GM19351 (cell line): ENCODE measurements around the gene FAM234B.

Experiments
- ATAC-seq: cut with Tn5 transposase; IDR thresholded peaks from one replicate; pipeline ENCODE4 v1.9.1; 2021; ENCODE audit warnings: mild to moderate bottlenecking, moderate library complexity; ENCODE audit not compliant: unreplicated experiment

The FAM234B gene

DNA sequence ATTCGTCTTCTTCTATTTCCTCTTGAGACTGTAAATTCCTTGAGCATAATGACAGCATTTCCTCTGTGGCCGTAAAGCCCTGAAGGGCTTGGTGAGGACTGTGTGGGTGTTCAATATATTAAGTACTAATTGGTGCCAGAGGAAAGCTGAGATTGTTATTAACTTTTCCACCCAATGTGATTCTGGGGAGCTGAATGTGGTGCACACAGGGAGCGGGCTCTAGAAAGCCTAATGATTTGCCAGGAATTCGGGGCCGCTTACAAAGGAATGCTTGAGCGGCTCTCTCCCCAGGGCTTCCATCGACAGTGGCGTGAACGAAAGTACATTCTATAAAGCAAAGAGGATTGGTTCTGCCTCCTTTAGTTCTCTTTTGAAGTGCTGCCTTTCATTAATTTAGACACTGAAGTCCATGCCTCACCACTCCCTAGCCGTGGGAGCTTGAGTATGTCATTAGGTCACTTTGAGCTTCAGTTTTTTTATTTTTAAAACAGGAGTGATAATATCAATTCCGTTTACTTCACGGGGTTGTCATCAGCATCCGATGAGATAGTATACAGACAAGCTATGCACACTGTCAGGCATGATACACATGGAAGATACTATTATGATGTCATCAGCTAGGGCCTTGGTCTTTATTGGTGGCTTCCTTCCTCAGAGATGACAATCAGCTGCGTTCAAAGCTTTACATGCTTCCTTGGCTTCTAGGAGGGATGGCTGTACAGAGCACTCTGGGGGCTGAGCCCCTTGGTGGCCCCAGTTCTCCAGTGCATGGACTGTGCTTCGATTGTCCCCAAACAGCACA is 70.3 kb downstream of the FAM234B start:
- ATAC-seq: no peak

DNA sequence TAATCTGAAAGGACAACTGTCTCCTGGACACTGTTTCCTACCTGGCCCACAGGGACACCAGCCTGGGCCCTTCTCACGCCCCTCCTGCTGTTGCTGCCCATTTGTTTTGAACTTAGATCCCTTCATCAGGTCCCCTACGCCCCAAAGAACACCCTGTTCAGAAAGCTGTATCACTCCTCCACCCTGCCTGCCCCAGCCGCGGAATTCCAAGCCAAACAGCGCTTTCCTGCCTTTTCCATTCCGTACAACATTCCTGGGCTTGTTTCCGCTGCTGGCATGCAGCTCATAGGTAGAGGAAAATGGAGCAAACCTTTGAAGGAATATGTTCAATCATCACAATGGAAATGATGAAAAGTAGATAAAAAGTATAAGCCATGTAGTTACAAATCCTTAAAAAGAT is 72.1 kb downstream of the FAM234B start:
- no peak for ATAC-seq

DNA sequence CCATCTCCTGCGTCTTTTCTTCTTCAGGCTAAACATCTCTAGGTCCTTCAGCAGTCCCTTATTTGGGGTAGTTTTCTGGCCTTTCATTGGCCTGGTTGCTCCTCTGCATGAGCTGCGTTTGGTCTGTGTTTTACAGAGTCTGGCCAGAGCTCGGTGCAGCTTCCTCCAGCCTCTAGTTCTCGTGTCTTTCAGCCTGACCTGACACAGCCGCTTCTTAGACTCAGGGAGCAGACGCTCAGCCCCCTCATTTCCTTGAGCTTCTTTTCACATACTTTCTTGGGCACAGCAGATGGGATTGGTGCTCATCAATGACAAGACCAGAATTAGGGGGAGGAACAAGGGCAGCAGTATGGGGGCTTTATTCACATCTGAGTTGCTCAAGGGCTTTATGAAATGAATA is 72.8 kb downstream of the FAM234B start:
- no peak for ATAC-seq

DNA sequence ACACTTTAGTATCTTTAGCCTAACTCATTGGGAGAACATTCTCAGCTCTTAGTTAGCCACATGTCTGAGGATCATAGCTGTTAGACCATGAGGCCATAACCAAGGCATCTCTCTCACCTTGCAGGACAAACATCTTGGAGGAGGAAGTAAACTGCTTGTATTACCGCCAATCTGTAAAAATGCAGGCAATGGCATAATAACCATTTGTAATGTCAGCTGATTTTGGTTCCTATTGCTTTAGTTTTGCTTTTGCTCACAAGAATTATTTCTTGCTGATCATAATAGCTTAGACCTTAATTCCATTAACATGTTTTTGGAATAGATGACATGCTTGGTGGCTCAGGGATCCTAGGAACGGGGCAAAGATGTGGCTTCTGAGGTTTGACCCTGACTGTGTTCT is 75.6 kb downstream of the FAM234B start:
- no peak for ATAC-seq

DNA sequence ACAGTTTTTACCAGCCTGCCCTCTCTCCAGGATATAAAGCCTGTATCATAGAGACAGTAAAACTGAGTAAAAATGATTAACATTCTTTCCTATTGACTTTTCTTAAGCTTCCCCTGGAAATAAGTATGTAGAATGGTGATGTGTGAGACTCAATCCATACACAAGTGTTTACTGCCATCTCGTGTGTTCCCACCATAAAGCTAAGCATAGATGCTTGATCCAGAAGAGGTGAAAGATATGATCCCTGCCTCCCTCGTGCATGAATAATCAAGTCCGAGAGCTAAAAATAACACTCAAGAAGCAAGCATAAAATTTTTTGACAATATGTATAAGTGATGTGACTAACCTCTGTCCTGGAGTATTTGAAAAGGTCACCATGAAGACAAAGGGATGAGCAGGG is 76.2 kb downstream of the FAM234B start:
- no peak for ATAC-seq

DNA sequence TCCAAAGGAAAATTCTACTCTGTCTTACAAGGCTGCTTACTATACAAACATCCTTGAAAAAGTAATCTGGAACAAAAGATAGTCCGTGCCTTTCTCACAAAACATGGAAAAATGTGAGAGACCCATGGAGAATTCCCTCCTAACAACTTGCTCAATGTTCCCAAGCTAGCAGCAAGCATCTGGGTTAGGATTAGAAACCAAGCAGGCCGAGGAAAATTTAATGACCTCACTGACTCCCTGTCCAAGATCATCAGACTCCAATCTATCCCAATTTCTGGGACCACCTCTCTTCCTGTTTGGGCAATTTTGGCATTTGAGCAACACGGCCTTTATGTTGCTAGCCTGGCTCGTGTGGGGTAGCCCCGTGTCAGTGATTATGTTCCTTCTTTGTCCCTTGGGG is 77.4 kb downstream of the FAM234B start:
- ATAC-seq: no peak

DNA sequence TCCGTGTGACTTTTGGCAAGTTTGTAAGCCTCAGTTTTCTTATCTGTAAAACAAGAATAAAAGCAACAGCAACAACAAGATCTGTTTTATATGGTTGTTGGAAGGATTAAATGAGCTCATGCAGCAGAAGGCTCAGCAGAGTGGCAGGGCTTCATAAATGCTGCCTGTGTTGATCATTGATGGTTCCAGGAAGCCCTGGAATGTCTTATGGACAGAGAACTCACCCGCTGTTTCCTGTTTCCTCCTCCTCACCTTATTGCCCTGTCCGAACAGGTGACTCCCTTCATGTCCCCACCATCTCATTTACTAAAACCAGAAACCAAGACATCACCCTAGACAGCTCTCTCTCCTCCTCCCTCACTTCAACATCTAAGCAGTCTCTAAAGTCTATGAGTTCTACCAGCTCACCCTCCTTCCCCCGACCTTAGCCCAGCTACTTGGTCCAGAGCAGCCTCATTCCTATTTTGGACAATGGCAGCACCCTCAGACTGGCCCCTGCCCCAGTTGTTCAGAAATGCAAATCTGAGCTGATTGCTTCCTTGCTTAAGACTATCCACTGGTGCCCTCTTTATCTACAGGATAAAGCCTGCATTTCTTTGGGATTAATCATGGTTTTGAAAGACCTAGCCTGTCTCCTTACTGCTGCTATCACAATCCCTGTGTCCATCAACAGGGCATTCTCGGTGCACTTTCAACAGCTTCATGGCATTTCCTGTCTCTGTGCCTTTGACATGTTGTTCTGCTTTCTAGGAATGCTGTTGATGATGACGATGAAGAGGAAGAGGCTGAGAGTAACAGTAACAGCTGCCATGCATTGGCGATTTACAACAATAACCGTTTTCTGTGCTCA is 80.7 kb downstream of the FAM234B start:
- no peak for ATAC-seq

DNA sequence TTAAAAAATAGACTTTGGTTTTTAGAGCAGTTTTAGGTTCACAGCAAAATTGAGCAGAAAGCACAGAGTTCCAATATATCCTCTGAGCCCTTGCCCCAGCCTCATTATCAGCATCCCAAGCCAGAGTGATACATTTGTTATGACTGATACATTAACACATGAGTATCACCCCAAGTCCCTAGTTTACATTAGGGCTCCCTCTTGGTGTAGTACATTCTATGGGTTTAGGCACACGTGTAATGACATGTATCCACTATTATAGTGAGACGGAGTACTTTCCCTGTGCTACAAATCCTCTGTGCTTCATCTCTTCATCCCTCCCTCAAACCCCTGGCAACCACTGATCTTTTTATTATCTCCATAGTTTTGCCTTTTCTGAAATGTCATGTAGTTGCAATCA is 81.8 kb downstream of the FAM234B start:
- no peak for ATAC-seq

DNA sequence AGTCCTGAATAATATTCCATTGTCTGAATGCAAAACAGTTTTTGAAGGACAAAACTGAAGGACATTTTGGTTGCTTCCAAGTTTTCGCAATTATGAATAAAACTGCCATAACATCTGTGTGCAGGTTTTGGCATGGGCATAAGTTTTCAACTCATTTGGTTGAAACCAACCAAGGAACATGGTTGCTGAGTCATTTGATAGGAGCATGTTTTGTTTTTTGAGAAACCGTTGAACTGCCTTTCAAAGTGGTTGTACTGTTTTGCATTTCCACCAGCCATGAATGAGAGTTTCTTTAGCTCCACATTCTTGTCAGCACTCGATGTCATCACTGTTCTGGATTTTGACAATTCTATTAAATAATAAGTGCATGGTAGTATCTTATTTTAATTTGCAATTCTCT is 82.3 kb downstream of the FAM234B start:
- no peak for ATAC-seq

DNA sequence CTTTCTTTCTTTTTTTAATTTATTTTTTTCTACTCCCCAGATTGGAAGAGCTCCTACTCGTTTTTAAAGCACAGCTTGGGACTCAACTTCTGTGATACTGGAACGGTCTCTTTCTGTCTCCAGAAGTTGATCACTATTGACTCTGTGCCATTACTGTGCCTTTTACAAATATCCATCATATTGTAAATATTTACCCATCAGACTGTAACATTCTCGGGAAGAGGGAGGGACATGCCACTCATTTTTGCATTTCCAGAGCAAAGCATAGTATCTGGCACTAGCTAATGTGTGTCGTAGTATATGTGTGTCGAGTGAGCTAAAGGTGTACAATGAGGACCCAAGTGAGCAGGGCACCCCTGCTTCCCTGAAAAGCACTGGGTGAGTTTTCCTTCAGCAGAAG is 83.3 kb downstream of the FAM234B start:
- no peak for ATAC-seq

DNA sequence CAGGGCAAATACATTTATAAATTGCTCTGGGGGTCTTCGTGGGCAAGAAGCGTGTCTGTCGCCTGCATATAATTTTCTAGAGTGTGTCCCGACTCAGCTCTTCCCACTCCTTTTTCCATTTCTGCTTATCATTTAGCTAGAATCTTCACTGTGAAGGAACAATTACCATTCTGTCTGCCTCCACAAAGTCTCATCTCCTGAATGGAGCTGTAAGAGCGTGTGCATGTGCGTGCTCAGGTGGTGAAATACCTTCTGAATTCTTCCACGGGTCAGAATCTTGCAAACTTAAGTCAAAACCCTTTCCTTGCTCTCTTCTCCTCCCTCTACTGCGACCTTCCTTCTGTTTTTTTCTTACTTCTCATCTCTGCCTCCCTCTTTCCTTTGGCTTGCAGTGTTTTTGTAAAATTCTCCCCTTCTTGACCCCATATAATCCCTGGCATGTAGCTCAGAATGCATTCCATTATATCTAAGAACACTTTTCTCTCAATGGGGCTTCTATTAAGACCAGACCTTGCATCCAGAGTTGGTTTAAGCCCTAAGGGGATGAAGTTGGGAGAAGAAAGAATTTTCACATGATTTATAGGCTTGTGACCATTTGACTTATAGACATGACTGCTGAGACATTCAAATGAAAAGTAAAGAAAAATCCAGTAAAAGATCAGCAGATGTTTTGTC is 84.2 kb downstream of the FAM234B start:
- ATAC-seq: no peak

DNA sequence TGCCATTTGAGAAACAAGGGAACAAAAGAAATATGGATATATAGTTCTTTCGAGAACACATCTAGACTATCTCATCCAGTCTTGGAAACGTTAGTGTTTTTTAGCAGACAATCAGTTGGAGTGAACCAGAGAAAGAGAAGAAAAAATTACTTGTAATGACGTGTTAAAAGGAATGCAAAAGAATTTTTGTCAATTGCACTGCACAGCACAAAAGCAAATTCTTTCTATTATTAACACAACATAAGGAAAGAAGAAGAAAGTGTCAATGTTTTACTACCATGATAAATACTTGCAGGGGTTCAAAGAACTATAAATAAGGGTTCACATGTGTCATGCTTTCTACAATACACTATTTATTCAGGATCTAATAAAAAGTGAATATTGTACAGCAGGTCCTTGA is 86.8 kb downstream of the FAM234B start:
- no peak for ATAC-seq
